Tibial nerve (tissue), 4 donors: ENCODE results near the gene ZNF423. TPM values are rescaled to one million over a fixed set of nuclear protein-coding genes. Genes with fewer than 3 reads are reported as not detected.
"Not testable (repeated sequence)": the region's sequence is repeated elsewhere in the genome, so short reads cannot be mapped to it uniquely, and the experiment has no call there.

Source experiments
- DNase-seq, 2 donors: peaks; one replicate each; pipeline ENCODE4 v3.0.0-alpha.2; 2019; ENCODE audit warnings: low spot score in 2 of 2
- H3K27ac ChIP-seq, 4 donors: fragments of 200-600 bp; sonication (generic) in 3 of 4; one replicate each; pipeline ENCODE4 v1.5.1; 2017 to 2019; ENCODE audit warnings: mild to moderate bottlenecking in 1 of 4
- H3K27me3 ChIP-seq, 2 donors: fragments of 200-600 bp; sonication (generic) in 1 of 2; one replicate each; pipeline versions ENCODE4 v1.5.1 to v1.6.0; 2017 to 2019
- H3K36me3 ChIP-seq, 3 donors: fragments of 200-600 bp; sonication (generic); one replicate each; pipeline ENCODE4 v1.5.1; 2018 to 2019
- H3K4me1 ChIP-seq, 4 donors: fragments of 200-600 bp; sonication (generic) in 3 of 4; one replicate each; pipeline ENCODE4 v1.5.1; 2017 to 2019
- H3K4me3 ChIP-seq, 4 donors: fragments of 200-600 bp; sonication (generic) in 3 of 4; one replicate each; pipeline ENCODE4 v1.5.1; 2017 to 2019; ENCODE audit warnings: mild to moderate bottlenecking in 1 of 4, moderate library complexity in 1 of 4
- H3K9me3 ChIP-seq, 4 donors: fragments of 200-600 bp; sonication (generic) in 3 of 4; one replicate each; pipeline ENCODE4 v1.5.1; 2017 to 2019
- EP300 ChIP-seq, 2 donors: sonication (generic); formaldehyde crosslinking; IDR thresholded peaks; one replicate each; pipeline ENCODE4 v1.6.1; 2017; ENCODE audit warnings: antibody characterized with exemption in 2 of 2, mild to moderate bottlenecking in 1 of 2
- POLR2A ChIP-seq, 2 donors: fragments of 450-650 bp; IDR thresholded peaks; one replicate each; pipeline ENCODE4 v1.6.1; 2017; ENCODE audit warnings: antibody characterized with exemption in 2 of 2, mild to moderate bottlenecking in 2 of 2, moderate library complexity in 2 of 2
- WGBS, 2 donors: methylation state at CpG; one replicate each; pipeline ENCODE4 v1.1.5; 2018; 5-methylcytosine and 5-hydroxymethylcytosine counted together
- total RNA-seq, 4 donors: library from RNA; depleted of rRNA; stranded (reverse); fragments of >200 nt; gene quantifications; one replicate each; pipeline ENCODE4 v1.1.0, GENCODE V29; 2016
- TF ChIP-seq, protein P1 (sequence below), 5 experiments: fragments of 200-600 bp in 3 of 5; fragments of 450-650 bp in 2 of 5; sonication (generic) in 3 of 5; IDR thresholded peaks; one replicate each; pipeline ENCODE4 v1.5.1; 2016 to 2019; ENCODE audit warnings: antibody characterized with exemption in 5 of 5, mild to moderate bottlenecking in 3 of 5, moderate library complexity in 2 of 5

ZNF423 gene
- total RNA-seq, 4 donors from 2014 or later = 15.9 to 20.5 (median 18.5) TPM

GRCh38 chr16:49510141-49510540 is 345.8 kb downstream of the ZNF423 start:
- WGBS, 2 donors = 90 to 95% methylated on average over 7 to 8 of the region's 8 CpGs
- no peak overlapping the region for H3K27ac ChIP-seq
- H3K9me3 ChIP-seq = no peaks in the 10 kb centered on the region
- TF ChIP-seq POLR2A (IDR thresholded peaks at IDR 0.05) = no peak
- DNase-seq = no peak
- H3K4me3 ChIP-seq = no peak overlapping the region
- no peaks in the 10 kb centered on the region for H3K36me3 ChIP-seq
- no peaks in the 10 kb centered on the region for H3K4me1 ChIP-seq
- H3K27me3 ChIP-seq = no peaks in the 10 kb centered on the region

DNA sequence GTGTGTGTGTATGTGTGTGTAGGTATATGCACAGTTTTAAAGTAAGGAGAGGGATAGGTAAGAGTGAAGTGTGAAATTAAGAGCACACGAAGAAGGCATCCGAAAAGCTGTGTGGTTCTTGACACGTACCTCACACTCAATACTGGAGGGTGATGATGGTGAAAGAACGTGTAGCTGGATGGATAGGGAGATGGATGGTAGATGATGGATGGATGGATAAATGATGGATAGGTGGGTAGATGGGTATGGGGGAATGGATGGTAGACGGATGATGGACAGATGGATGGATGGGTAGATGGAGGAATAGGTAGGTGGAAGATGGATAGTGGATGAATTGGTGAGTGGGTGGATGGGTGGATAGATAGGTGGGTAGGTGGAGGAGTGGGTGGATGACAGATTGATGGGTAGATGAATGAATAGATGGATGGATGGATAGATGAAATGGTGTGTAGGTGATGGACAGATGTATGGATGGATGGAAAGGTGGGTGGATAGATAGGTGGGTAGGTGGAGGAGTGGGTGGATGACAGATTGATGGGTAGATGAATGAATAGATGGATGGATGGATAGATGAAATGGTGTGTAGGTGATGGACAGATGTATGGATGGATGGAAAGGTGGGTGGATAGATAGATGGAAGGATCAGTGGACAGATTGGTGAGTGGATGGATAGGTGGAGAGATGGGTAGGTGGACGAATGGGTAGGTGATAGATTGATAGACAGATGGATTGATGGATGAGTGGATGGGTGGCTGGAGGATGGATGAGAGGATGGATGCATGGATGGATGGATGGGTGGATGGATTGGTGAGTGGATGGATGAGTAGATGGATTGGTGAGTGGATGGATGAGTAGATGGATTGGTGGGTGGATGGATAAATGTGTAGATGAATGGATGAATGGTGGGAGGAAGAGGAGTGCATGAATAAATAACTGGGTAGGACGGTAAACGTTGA is 349.6 kb downstream of the ZNF423 start:
- not testable (repeated sequence) for DNase-seq, H3K4me3 ChIP-seq, H3K4me1 ChIP-seq, H3K36me3 ChIP-seq, H3K27ac ChIP-seq, H3K9me3 ChIP-seq, H3K27me3 ChIP-seq
- WGBS, 2 donors = 76 to 86% methylated on average over 8 of the region's 8 CpGs

GRCh38 chr16:49505556-49505955 is 350.4 kb downstream of the ZNF423 start:
- 56 to 75% methylated on average over 4 to 6 of the region's 6 CpGs for WGBS, 2 donors
- Histone ChIP-seq H3K27me3 (no peaks in the 10 kb centered on the region), H3K4me3 (no peak overlapping the region), H3K4me1 (no peaks in the 10 kb centered on the region), H3K27ac (no peak overlapping the region), H3K36me3 (no peaks in the 10 kb centered on the region), H3K9me3 (no peaks in the 10 kb centered on the region)
- no peak for DNase-seq
- TF ChIP-seq, protein P1, sequence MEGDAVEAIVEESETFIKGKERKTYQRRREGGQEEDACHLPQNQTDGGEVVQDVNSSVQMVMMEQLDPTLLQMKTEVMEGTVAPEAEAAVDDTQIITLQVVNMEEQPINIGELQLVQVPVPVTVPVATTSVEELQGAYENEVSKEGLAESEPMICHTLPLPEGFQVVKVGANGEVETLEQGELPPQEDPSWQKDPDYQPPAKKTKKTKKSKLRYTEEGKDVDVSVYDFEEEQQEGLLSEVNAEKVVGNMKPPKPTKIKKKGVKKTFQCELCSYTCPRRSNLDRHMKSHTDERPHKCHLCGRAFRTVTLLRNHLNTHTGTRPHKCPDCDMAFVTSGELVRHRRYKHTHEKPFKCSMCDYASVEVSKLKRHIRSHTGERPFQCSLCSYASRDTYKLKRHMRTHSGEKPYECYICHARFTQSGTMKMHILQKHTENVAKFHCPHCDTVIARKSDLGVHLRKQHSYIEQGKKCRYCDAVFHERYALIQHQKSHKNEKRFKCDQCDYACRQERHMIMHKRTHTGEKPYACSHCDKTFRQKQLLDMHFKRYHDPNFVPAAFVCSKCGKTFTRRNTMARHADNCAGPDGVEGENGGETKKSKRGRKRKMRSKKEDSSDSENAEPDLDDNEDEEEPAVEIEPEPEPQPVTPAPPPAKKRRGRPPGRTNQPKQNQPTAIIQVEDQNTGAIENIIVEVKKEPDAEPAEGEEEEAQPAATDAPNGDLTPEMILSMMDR (IDR thresholded peaks at IDR 0.05) = no peak
- no peak for TF ChIP-seq EP300 (IDR thresholded peaks at IDR 0.05)

DNA sequence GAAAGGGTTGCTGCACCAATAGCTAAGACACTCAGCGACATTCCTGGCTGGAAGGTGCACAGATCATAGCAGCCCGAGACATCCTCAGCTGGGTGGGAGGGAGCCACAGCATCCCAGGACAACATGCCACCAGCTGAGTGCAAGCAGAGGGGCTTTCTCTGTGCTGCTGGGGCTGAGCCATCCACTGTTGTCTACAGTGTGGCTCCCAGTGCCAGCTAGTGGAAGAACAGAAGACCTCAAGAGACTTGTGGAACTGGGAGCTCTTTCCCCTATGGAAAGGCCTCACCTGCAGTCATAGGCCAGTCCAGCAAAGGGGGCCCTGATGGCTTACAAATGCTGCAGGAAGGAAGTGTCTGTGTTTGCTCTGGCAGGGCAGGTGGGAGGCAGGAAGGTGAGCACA is 351.3 kb downstream of the ZNF423 start:
- TF ChIP-seq EP300 (IDR thresholded peaks at IDR 0.05) = no peak
- TF ChIP-seq, protein P1 (IDR thresholded peaks at IDR 0.05) = no peak
- TF ChIP-seq POLR2A (IDR thresholded peaks at IDR 0.05) = no peak
- no peak overlapping the region for H3K4me3 ChIP-seq

GRCh38 chr16:49504023-49504364 is 351.9 kb downstream of the ZNF423 start:
- no peak for DNase-seq
- TF ChIP-seq, protein P1 (IDR thresholded peaks at IDR 0.05) = no peak
- TF ChIP-seq POLR2A (IDR thresholded peaks at IDR 0.05) (no peak), EP300 (IDR thresholded peaks at IDR 0.05) (no peak)
- H3K36me3 ChIP-seq = no peaks in the 10 kb centered on the region
- no peaks in the 10 kb centered on the region for H3K9me3 ChIP-seq
- H3K4me3 ChIP-seq = no peak overlapping the region
- 78 to 80% methylated on average over 2 of the region's 2 CpGs for WGBS, 2 donors
- H3K27ac ChIP-seq = no peak overlapping the region
- no peaks in the 10 kb centered on the region for H3K4me1 ChIP-seq
- H3K27me3 ChIP-seq = no peaks in the 10 kb centered on the region

More for the DNA sequence above, 351.3 kb downstream of the ZNF423 start:
- Histone ChIP-seq H3K27ac (no peak overlapping the region), H3K4me1 (no peaks in the 10 kb centered on the region), H3K36me3 (no peaks in the 10 kb centered on the region), H3K27me3 (no peaks in the 10 kb centered on the region), H3K9me3 (no peaks in the 10 kb centered on the region)
- no peak for DNase-seq
- WGBS, 2 donors = 95% methylated on average over 2 of the region's 2 CpGs; no CpG with 5 or more reads in 1 of the 2 donors

DNA sequence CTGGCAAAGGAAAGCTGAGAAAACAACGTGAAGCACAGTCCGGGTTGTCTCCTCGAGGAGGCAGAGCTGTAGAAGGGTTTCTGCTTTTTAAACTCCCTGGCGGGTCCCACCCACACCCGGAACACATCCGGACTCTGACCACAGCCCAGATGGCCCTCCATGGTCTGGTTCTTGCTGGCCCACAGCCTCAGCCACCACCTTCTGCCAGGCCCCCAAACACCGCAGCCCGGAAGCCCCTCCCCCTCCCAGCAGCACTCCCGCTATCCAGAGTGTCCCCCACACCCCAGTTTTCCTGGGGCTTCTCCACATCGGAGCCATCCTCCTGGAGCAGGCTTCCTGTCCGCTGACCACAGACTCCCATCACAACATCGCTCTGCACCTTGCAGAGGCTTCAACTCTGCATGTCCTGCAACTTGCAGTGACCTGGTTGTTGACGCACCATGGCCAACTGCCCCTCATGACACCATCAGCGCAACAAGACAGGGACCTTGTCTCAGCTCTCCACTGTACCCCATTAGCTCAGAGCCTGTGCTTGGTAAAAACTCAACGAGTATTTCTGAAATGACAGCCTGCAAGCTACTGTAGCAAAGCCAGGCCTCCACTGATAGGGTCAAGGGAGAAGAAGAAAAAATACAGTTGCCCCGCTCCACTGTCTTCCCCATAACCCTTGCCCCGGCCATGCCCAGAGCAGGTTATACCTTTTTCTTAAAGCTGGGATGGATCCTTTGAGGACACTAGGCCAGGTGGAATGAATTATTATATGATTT is 352.5 kb downstream of the ZNF423 start:
- Histone ChIP-seq H3K4me1 (no peaks in the 10 kb centered on the region), H3K4me3 (no peak overlapping the region), H3K9me3 (no peaks in the 10 kb centered on the region), H3K36me3 (no peaks in the 10 kb centered on the region), H3K27ac (no peak overlapping the region), H3K27me3 (no peaks in the 10 kb centered on the region)
- WGBS, 2 donors = 67 to 68% methylated on average over 17 of the region's 17 CpGs
- DNase-seq = peak in 1 of 2 donors; percentile 7
- TF ChIP-seq EP300 (IDR thresholded peaks at IDR 0.05) (no peak), POLR2A (IDR thresholded peaks at IDR 0.05) (no peak)
- TF ChIP-seq, protein P1 (IDR thresholded peaks at IDR 0.05) = no peak
